DMS 273 (cell line): ENCODE measurements around the gene ZGRF1.
"Not testable (repeated sequence)": the region's sequence is repeated elsewhere in the genome, so short reads cannot be mapped to it uniquely, and the experiment has no call there.

Source experiments
- DNase-seq: peaks from one replicate; lab custom pipeline; 2025; ENCODE audit not compliant: unreplicated experiment; lab: John Stamatoyannopoulos, UW

Gene ZGRF1

GRCh38 chr4:112554271-112554670, 82.4 kb downstream of the ZGRF1 start:
- not testable (repeated sequence) for DNase-seq

- DNase-seq, result no peak
These were observed 84.0 kb downstream of the ZGRF1 start for GRCh38 chr4:112552668-112553067.

GRCh38 chr4:112550728-112551127, 86.0 kb downstream of the ZGRF1 start:
- no peak for DNase-seq

GRCh38 chr4:112546476-112546875, 90.2 kb downstream of the ZGRF1 start:
- DNase-seq, result no peak

GRCh38 chr4:112545346-112545745, 91.4 kb downstream of the ZGRF1 start:
- no peak for DNase-seq

- no peak for DNase-seq
These were observed 96.0 kb downstream of the ZGRF1 start for GRCh38 chr4:112540695-112541094.

GRCh38 chr4:112536123-112536522, 100.6 kb downstream of the ZGRF1 start:
- DNase-seq, result no peak

- DNase-seq, result no peak
These were observed 104.4 kb downstream of the ZGRF1 start for GRCh38 chr4:112532267-112532666.

- DNase-seq, result no peak
These were observed 105.6 kb downstream of the ZGRF1 start for GRCh38 chr4:112531146-112531545.

- DNase-seq, result no peak
These were observed 110.6 kb downstream of the ZGRF1 start for GRCh38 chr4:112526061-112526460.

GRCh38 chr4:112523764-112524505, 112.8 kb downstream of the ZGRF1 start:
- no peak for DNase-seq

GRCh38 chr4:112523008-112523721, 113.5 kb downstream of the ZGRF1 start:
- DNase-seq, result no peak

- DNase-seq, result not testable (repeated sequence)
These were observed 114.3 kb downstream of the ZGRF1 start for GRCh38 chr4:112522431-112522830.

- no peak for DNase-seq
These were observed 115.3 kb downstream of the ZGRF1 start for GRCh38 chr4:112521123-112522023.

GRCh38 chr4:112520598-112521122, 116.0 kb downstream of the ZGRF1 start:
- no peak for DNase-seq

- no peak for DNase-seq
These were observed 116.8 kb downstream of the ZGRF1 start for GRCh38 chr4:112519689-112520597.

- DNase-seq, result no peak
These were observed 118.0 kb downstream of the ZGRF1 start for GRCh38 chr4:112518675-112519074.

GRCh38 chr4:112517911-112518310, 118.8 kb downstream of the ZGRF1 start:
- no peak for DNase-seq

- peak; percentile 29 for DNase-seq
These were observed 119.6 kb downstream of the ZGRF1 start for GRCh38 chr4:112517067-112517634.
